ENCODE measurements around the gene PMPCA. TPM values are rescaled to one million over a fixed set of nuclear protein-coding genes. Genes with fewer than 3 reads are reported as not detected.

Gene PMPCA
- total and polyA plus RNA-seq, 2 of the 13 experiments (the other 11 are each of a cell fraction or from before 2014, with no cell fraction given), result 70.2 to 88.4 TPM

- TF ChIP-seq ZNF230 (CRISPR knock-in tag; IDR thresholded peaks at IDR 0.05), result peak; percentile 22; the same call in 1 of the 2 replicates
- no peak for TF ChIP-seq ZFP1 (CRISPR knock-in tag; IDR thresholded peaks at IDR 0.05)
- TF ChIP-seq, protein P1, sequence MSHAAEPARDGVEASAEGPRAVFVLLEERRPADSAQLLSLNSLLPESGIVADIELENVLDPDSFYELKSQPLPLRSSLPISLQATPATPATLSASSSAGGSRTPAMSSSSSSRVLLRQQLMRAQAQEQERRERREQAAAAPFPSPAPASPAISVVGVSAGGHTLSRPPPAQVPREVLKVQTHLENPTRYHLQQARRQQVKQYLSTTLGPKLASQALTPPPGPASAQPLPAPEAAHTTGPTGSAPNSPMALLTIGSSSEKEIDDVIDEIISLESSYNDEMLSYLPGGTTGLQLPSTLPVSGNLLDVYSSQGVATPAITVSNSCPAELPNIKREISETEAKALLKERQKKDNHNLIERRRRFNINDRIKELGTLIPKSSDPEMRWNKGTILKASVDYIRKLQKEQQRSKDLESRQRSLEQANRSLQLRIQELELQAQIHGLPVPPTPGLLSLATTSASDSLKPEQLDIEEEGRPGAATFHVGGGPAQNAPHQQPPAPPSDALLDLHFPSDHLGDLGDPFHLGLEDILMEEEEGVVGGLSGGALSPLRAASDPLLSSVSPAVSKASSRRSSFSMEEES (CRISPR knock-in tag; IDR thresholded peaks at IDR 0.05), result peak; percentile 31; the same call in 1 of the 2 replicates
- TF ChIP-seq, protein P2, sequence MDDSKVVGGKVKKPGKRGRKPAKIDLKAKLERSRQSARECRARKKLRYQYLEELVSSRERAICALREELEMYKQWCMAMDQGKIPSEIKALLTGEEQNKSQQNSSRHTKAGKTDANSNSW (CRISPR knock-in tag; IDR thresholded peaks at IDR 0.05; ENCODE audit: borderline replicate concordance), result 0 out of 2 replicates have a peak, but pooled peaks have one; percentile 28
- TF ChIP-seq MAF1 (CRISPR knock-in tag; IDR thresholded peaks at IDR 0.05; ENCODE audit: borderline replicate concordance), result no peak
- TF ChIP-seq CBX1 (IDR thresholded peaks at IDR 0.05; ENCODE audit: low read depth), result no peak
- TF ChIP-seq, protein P3, sequence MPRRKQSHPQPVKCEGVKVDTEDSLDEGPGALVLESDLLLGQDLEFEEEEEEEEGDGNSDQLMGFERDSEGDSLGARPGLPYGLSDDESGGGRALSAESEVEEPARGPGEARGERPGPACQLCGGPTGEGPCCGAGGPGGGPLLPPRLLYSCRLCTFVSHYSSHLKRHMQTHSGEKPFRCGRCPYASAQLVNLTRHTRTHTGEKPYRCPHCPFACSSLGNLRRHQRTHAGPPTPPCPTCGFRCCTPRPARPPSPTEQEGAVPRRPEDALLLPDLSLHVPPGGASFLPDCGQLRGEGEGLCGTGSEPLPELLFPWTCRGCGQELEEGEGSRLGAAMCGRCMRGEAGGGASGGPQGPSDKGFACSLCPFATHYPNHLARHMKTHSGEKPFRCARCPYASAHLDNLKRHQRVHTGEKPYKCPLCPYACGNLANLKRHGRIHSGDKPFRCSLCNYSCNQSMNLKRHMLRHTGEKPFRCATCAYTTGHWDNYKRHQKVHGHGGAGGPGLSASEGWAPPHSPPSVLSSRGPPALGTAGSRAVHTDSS (CRISPR knock-in tag; conservative IDR thresholded peaks at IDR 0.05), result no peak
- no peak for TF ChIP-seq THYN1 (CRISPR knock-in tag; IDR thresholded peaks at IDR 0.05; ENCODE audit: borderline replicate concordance, low read depth)
- no peak for TF ChIP-seq ARID2 (CRISPR knock-in tag; IDR thresholded peaks at IDR 0.05; ENCODE audit: borderline replicate concordance)
- TF ChIP-seq BHLHE40 (IDR thresholded peaks at IDR 0.05; ENCODE audit: low read length), result peak; percentile 26; the same call in 1 of the 2 replicates
- TF ChIP-seq, protein P4, sequence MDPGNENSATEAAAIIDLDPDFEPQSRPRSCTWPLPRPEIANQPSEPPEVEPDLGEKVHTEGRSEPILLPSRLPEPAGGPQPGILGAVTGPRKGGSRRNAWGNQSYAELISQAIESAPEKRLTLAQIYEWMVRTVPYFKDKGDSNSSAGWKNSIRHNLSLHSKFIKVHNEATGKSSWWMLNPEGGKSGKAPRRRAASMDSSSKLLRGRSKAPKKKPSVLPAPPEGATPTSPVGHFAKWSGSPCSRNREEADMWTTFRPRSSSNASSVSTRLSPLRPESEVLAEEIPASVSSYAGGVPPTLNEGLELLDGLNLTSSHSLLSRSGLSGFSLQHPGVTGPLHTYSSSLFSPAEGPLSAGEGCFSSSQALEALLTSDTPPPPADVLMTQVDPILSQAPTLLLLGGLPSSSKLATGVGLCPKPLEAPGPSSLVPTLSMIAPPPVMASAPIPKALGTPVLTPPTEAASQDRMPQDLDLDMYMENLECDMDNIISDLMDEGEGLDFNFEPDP (CRISPR knock-in tag; conservative IDR thresholded peaks at IDR 0.05), result no peak
- peak; percentile 59; the same call in 1 of the 2 replicates for TF ChIP-seq ZNF879 (CRISPR knock-in tag; IDR thresholded peaks at IDR 0.05)
- no peak for TF ChIP-seq TBL1XR1 (IDR thresholded peaks at IDR 0.05; ENCODE audit: borderline replicate concordance, low read length, partially characterized antibody)
- no peak for TF ChIP-seq TOE1 (CRISPR knock-in tag; IDR thresholded peaks at IDR 0.05)
- TF ChIP-seq, protein P5, sequence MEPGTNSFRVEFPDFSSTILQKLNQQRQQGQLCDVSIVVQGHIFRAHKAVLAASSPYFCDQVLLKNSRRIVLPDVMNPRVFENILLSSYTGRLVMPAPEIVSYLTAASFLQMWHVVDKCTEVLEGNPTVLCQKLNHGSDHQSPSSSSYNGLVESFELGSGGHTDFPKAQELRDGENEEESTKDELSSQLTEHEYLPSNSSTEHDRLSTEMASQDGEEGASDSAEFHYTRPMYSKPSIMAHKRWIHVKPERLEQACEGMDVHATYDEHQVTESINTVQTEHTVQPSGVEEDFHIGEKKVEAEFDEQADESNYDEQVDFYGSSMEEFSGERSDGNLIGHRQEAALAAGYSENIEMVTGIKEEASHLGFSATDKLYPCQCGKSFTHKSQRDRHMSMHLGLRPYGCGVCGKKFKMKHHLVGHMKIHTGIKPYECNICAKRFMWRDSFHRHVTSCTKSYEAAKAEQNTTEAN (CRISPR knock-in tag; conservative IDR thresholded peaks at IDR 0.05), result peak; percentile 91
- 0 out of 2 replicates have a peak, but pooled peaks have one; percentile 59 for TF ChIP-seq ZNF557 (CRISPR knock-in tag; IDR thresholded peaks at IDR 0.05)
- TF ChIP-seq ZNF672 (CRISPR knock-in tag; IDR thresholded peaks at IDR 0.05), result no peak
- TF ChIP-seq ZFP82 (CRISPR knock-in tag; IDR thresholded peaks at IDR 0.05; ENCODE audit: borderline replicate concordance), result 0 out of 2 replicates have a peak, but pooled peaks have one; percentile 50
Measured at GRCh38 chr9:136409557-136410455, 652 bp upstream of the PMPCA start (continued).

Measured in HepG2 (cell line).